ENCODE measurements around the gene S1PR4. TPM values are rescaled to one million over a fixed set of nuclear protein-coding genes. Genes with fewer than 3 reads are reported as not detected.
"Not testable (repeated sequence)": the region's sequence is repeated elsewhere in the genome, so short reads cannot be mapped to it uniquely, and the experiment has no call there.

S1PR4 gene
- total RNA-seq, 1 donor from 2014 or later = 0.26 TPM

GRCh38 chr19:3187662-3188511, 9.3 kb downstream of the S1PR4 start:
- peaks cover 2% of the 10 kb centered on the region for H3K36me3 ChIP-seq (ENCODE audit: control insufficient read depth, insufficient read depth, low read length)
- no peaks in the 10 kb centered on the region for H3K27me3 ChIP-seq (ENCODE audit: control insufficient read depth, insufficient read depth, low read length)
- H3K4me3 ChIP-seq (ENCODE audit: low read depth, low read length) = no peak overlapping the region
- DNase-seq (ENCODE audit: low read depth) (no peak), FAIRE-seq (no peak)
- TF ChIP-seq CTCF (IDR thresholded peaks at IDR 0.05; ENCODE audit: insufficient read depth, low read length, severe bottlenecking) = no peak

- no peak for DNase-seq (ENCODE audit: low read depth)
- no peak for FAIRE-seq
- H3K27me3 ChIP-seq (ENCODE audit: control insufficient read depth, insufficient read depth, low read length) = no peaks in the 10 kb centered on the region
- H3K36me3 ChIP-seq (ENCODE audit: control insufficient read depth, insufficient read depth, low read length) = peaks cover 7% of the 10 kb centered on the region
- no peak for TF ChIP-seq CTCF (IDR thresholded peaks at IDR 0.05; ENCODE audit: insufficient read depth, low read length, severe bottlenecking)
- H3K4me3 ChIP-seq (ENCODE audit: low read depth, low read length) = no peak overlapping the region
Observed at GRCh38 chr19:3188627-3189596, 10.3 kb downstream of the S1PR4 start.

- FAIRE-seq (no peak), DNase-seq (ENCODE audit: low read depth) (no peak)
- Histone ChIP-seq H3K36me3 (ENCODE audit: control insufficient read depth, insufficient read depth, low read length) (peaks cover 8% of the 10 kb centered on the region), H3K27me3 (ENCODE audit: control insufficient read depth, insufficient read depth, low read length) (no peaks in the 10 kb centered on the region), H3K4me3 (ENCODE audit: low read depth, low read length) (no peak overlapping the region)
- TF ChIP-seq CTCF (IDR thresholded peaks at IDR 0.05; ENCODE audit: insufficient read depth, low read length, severe bottlenecking) = no peak
Observed at GRCh38 chr19:3189702-3190469, 11.3 kb downstream of the S1PR4 start.

GRCh38 chr19:3190470-3190770, 11.9 kb downstream of the S1PR4 start:
- peaks cover 8% of the 10 kb centered on the region for H3K36me3 ChIP-seq (ENCODE audit: control insufficient read depth, insufficient read depth, low read length)
- no peak for TF ChIP-seq CTCF (IDR thresholded peaks at IDR 0.05; ENCODE audit: insufficient read depth, low read length, severe bottlenecking)
- no peaks in the 10 kb centered on the region for H3K27me3 ChIP-seq (ENCODE audit: control insufficient read depth, insufficient read depth, low read length)
- no peak overlapping the region for H3K4me3 ChIP-seq (ENCODE audit: low read depth, low read length)
- FAIRE-seq (no peak), DNase-seq (ENCODE audit: low read depth) (no peak)

GRCh38 chr19:3190921-3191805, 12.6 kb downstream of the S1PR4 start:
- Histone ChIP-seq H3K27me3 (ENCODE audit: control insufficient read depth, insufficient read depth, low read length) (no peaks in the 10 kb centered on the region), H3K36me3 (ENCODE audit: control insufficient read depth, insufficient read depth, low read length) (peaks cover 10% of the 10 kb centered on the region), H3K4me3 (ENCODE audit: low read depth, low read length) (no peak overlapping the region)
- no peak for TF ChIP-seq CTCF (IDR thresholded peaks at IDR 0.05; ENCODE audit: insufficient read depth, low read length, severe bottlenecking)
- FAIRE-seq (no peak), DNase-seq (ENCODE audit: low read depth) (no peak)

- H3K36me3 ChIP-seq (ENCODE audit: control insufficient read depth, insufficient read depth, low read length) = peaks cover 15% of the 10 kb centered on the region
- H3K27me3 ChIP-seq (ENCODE audit: control insufficient read depth, insufficient read depth, low read length); DNase-seq (ENCODE audit: low read depth); H3K4me3 ChIP-seq (ENCODE audit: low read depth, low read length); FAIRE-seq: not testable (repeated sequence)
Observed at GRCh38 chr19:3191806-3192104, 13.2 kb downstream of the S1PR4 start.
